Caco-2 (cell line): ENCODE results near the gene PPM1E. TPM values are rescaled to one million over a fixed set of nuclear protein-coding genes. Genes with fewer than 3 reads are reported as not detected.
"Not testable (repeated sequence)": the region's sequence is repeated elsewhere in the genome, so short reads cannot be mapped to it uniquely, and the experiment has no call there.

Source experiments
- BruUV-seq: library from RNA; stranded (reverse); fragments of 400-500 nt; replicated peaks from 2 replicates; lab custom pipeline; 2021; lab: Mats Ljungman, UMichigan
- CTCF ChIA-PET: fragments of 300-600 bp; sonication (Branson Sonifier 250); formaldehyde crosslinking; loops from one replicate; lab custom pipeline; 2022; ENCODE audit warnings: antibody characterized with exemption; lab: Charles Lee
- POLR2A ChIA-PET: fragments of 300-600 bp; sonication (Branson Sonifier 250); formaldehyde crosslinking; loops from one replicate; lab custom pipeline; 2022; ENCODE audit warnings: antibody characterized with exemption; lab: Charles Lee
- DNase-seq, 2 experiments: peaks; one replicate each; pipeline versions ENCODE4 v3.0.0 to v3.0.0-alpha.2; 2020 to 2022
- H3K27me3 ChIP-seq: replicated peaks from 2 replicates; pipeline ENCODE4 v1.6.0; 2011; ENCODE audit warnings: low read length; ENCODE audit not compliant: control insufficient read depth, insufficient read depth
- H3K36me3 ChIP-seq: 2 replicates; pipeline ENCODE4 v1.5.1; 2011; ENCODE audit warnings: low read length; ENCODE audit not compliant: control insufficient read depth, insufficient read depth
- H3K4me1 ChIP-seq: fragments of 250-450 bp; sonication (Bioruptor Pico); 2 replicates; pipeline ENCODE4 v1.5.1; 2020; ENCODE audit warnings: mild to moderate bottlenecking
- H3K4me3 ChIP-seq: 2 replicates; pipeline ENCODE4 v1.5.1; 2011; ENCODE audit warnings: low read depth, mild to moderate bottlenecking, control low read depth, low read length
- H3K9me3 ChIP-seq: fragments of 250-450 bp; sonication (Bioruptor Pico); 2 replicates; pipeline ENCODE4 v1.5.1; 2020; ENCODE audit warnings: mild to moderate bottlenecking, moderate library complexity
- H3K27ac Mint-ChIP-seq: one replicate; pipeline ENCODE4 v1.8.0; 2022; ENCODE audit warnings: mixed read lengths; ENCODE audit not compliant: unreplicated experiment
- H3K27me3 Mint-ChIP-seq: one replicate; pipeline ENCODE4 v1.8.0; 2022; ENCODE audit warnings: mixed read lengths; ENCODE audit not compliant: insufficient read depth, unreplicated experiment
- H3K36me3 Mint-ChIP-seq: one replicate; pipeline ENCODE4 v1.8.0; 2022; ENCODE audit warnings: mild to moderate bottlenecking, mixed read lengths; ENCODE audit not compliant: insufficient read depth, unreplicated experiment
- H3K4me1 Mint-ChIP-seq: one replicate; pipeline ENCODE4 v1.8.0; 2022; ENCODE audit warnings: low read depth, mixed read lengths; ENCODE audit not compliant: unreplicated experiment
- H3K4me3 Mint-ChIP-seq: one replicate; pipeline ENCODE4 v1.8.0; 2022; ENCODE audit warnings: mild to moderate bottlenecking, moderate library complexity, mixed read lengths; ENCODE audit not compliant: unreplicated experiment
- H3K9me3 Mint-ChIP-seq: one replicate; pipeline ENCODE4 v1.8.0; 2022; ENCODE audit warnings: mixed read lengths; ENCODE audit not compliant: unreplicated experiment
- CTCF ChIP-seq, 2 experiments: fragments of 200-600 bp in 1 of 2; IDR thresholded peaks; 1 replicate in 1 of 2; 2 replicates in 1 of 2; pipeline versions ENCODE4 v1.5.1 to v1.8.0; 2011 to 2022; ENCODE audit warnings: antibody characterized with exemption in 1 of 2, control low read depth in 1 of 2, inconsistent platforms in 1 of 2, low read depth in 1 of 2, low read length in 1 of 2, mild to moderate bottlenecking in 1 of 2, moderate library complexity in 1 of 2; ENCODE audit not compliant: insufficient read depth in 1 of 2, severe bottlenecking in 1 of 2, unreplicated experiment in 1 of 2
- intact Hi-C: fragments of 100-400 bp; cut with micrococcal nuclease; formaldehyde crosslinking; loops from one replicate; pipeline ENCODE4 v1.10.0; 2022; ENCODE audit not compliant: unreplicated experiment
- total RNA-seq: library from RNA; stranded (reverse); gene quantifications from 2 replicates; pipeline ENCODE4 v1.2.3, GENCODE V29; 2022

PPM1E gene
- total RNA-seq, 1 experiment from 2014 or later, result 0.09 TPM

DNA sequence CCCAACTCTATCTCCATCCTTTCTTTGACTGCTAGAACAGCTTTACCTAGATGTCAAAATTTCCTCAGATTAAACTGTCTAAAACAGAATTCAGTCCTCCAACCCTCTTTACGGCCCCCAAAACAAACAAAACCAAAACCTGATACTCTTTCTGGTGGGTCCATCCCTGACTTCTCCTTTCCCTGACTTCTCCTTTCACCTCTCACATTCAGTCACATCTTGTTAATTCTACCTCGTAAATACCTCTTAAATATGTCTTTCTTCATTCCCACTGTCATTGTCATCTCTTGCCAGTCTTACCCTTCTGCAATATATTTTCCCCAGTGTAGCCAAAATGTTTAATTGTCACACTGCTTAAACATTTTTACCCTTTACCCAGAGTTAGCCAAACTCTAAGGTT is 4.6 kb downstream of the PPM1E start:
- H3K27ac Mint-ChIP-seq, result no peak overlapping the region
- H3K9me3 ChIP-seq, result no peaks in the 10 kb centered on the region
- no peaks in the 10 kb centered on the region for H3K9me3 Mint-ChIP-seq
- CTCF ChIA-PET, result no interaction called here
- TF ChIP-seq CTCF (IDR thresholded peaks at IDR 0.05; ENCODE audit: insufficient read depth in 1 of 2, low read depth in 1 of 2, low read length in 1 of 2, severe bottlenecking in 1 of 2, unreplicated experiment in 1 of 2), result no peak
- H3K36me3 Mint-ChIP-seq, result no peaks in the 10 kb centered on the region
- POLR2A ChIA-PET, result no interaction called here
- no TSS peak for BruUV-seq
- H3K4me1 Mint-ChIP-seq, result peaks cover 5% of the 10 kb centered on the region
- no peaks in the 10 kb centered on the region for H3K4me1 ChIP-seq
- no peak for DNase-seq
- no peaks in the 10 kb centered on the region for H3K36me3 ChIP-seq
- H3K27me3 ChIP-seq, result no peaks in the 10 kb centered on the region; the same call in 1 of the 2 replicates
- H3K27me3 Mint-ChIP-seq, result peaks cover 16% of the 10 kb centered on the region
- H3K4me3 ChIP-seq, result no peak overlapping the region
- intact Hi-C loops, result no loop called here
- H3K4me3 Mint-ChIP-seq, result no peak overlapping the region

DNA sequence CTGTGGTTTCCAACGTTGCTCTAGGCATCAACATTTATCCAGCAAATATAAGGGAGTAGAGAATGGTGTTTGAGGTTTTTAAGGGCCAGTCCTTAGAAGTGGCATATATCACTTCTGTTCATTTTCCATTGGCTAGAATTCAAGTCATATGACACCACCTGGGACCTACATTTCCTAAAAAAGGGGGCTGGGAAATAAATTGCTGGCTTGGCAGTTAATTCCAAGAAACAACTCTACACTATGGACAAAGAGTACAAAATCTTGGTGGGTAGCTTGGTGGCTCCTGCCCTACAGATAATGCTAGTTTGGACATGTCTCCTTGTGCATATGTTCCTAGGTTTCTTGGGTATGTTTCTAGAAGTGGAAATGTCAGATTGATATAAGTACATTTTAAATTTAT is 7.6 kb downstream of the PPM1E start:
- peaks cover 10% of the 10 kb centered on the region for H3K27me3 Mint-ChIP-seq
- H3K36me3 Mint-ChIP-seq, result no peaks in the 10 kb centered on the region
- ChIA-PET POLR2A (no interaction called here), CTCF (no interaction called here)
- no peaks in the 10 kb centered on the region; the same call in 1 of the 2 replicates for H3K27me3 ChIP-seq
- H3K4me1 Mint-ChIP-seq, result no peaks in the 10 kb centered on the region
- no peak overlapping the region for H3K4me3 Mint-ChIP-seq
- DNase-seq, result no peak
- no TSS peak for BruUV-seq
- no peaks in the 10 kb centered on the region for H3K9me3 ChIP-seq
- no peaks in the 10 kb centered on the region for H3K36me3 ChIP-seq
- no peaks in the 10 kb centered on the region for H3K4me1 ChIP-seq
- no peaks in the 10 kb centered on the region for H3K9me3 Mint-ChIP-seq
- H3K27ac Mint-ChIP-seq, result no peak overlapping the region
- no peak overlapping the region for H3K4me3 ChIP-seq
- intact Hi-C loops, result no loop called here
- no peak for TF ChIP-seq CTCF (IDR thresholded peaks at IDR 0.05; ENCODE audit: insufficient read depth in 1 of 2, low read depth in 1 of 2, low read length in 1 of 2, severe bottlenecking in 1 of 2, unreplicated experiment in 1 of 2)

GRCh38 chr17:58764373-58764772 is 8.7 kb downstream of the PPM1E start:
- H3K27me3 Mint-ChIP-seq, result peaks cover 10% of the 10 kb centered on the region
- no peak for DNase-seq
- H3K4me1 Mint-ChIP-seq, result no peaks in the 10 kb centered on the region
- ChIA-PET POLR2A (no interaction called here), CTCF (no interaction called here)
- Histone ChIP-seq H3K27me3 (no peaks in the 10 kb centered on the region), H3K4me3 (no peak overlapping the region), H3K4me1 (no peaks in the 10 kb centered on the region), H3K36me3 (no peaks in the 10 kb centered on the region), H3K9me3 (no peaks in the 10 kb centered on the region)
- BruUV-seq, result no TSS peak
- H3K9me3 Mint-ChIP-seq, result no peaks in the 10 kb centered on the region
- intact Hi-C loops, result no loop called here
- no peak overlapping the region for H3K27ac Mint-ChIP-seq
- no peak overlapping the region for H3K4me3 Mint-ChIP-seq
- no peaks in the 10 kb centered on the region for H3K36me3 Mint-ChIP-seq
- TF ChIP-seq CTCF (IDR thresholded peaks at IDR 0.05; ENCODE audit: insufficient read depth in 1 of 2, low read depth in 1 of 2, low read length in 1 of 2, severe bottlenecking in 1 of 2, unreplicated experiment in 1 of 2), result no peak

DNA sequence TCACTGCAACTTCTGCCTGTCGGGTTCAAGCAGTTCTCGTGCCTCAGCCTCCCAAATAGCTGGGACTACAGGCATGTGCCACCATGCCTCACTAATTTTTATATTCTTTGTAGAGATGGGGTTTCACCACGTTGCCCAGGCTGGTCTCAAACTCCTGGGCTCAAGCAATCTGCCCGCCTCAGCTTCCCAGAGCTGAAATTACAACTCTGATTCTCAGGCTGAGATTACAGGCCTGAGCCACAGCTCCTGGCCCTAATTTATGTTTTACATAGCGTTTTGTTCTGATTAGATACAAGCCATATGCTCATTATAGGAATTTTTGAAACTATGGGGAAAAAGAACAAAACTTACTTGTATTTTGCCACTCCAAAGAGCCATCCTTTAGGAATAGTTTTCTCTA is 22.8 kb downstream of the PPM1E start:
- H3K36me3 ChIP-seq, H3K27me3 Mint-ChIP-seq, intact Hi-C loops, H3K4me3 Mint-ChIP-seq, H3K27me3 ChIP-seq, H3K4me1 Mint-ChIP-seq, DNase-seq, BruUV-seq, H3K4me3 ChIP-seq, H3K4me1 ChIP-seq, H3K36me3 Mint-ChIP-seq, H3K9me3 ChIP-seq, H3K27ac Mint-ChIP-seq, H3K9me3 Mint-ChIP-seq: not testable (repeated sequence)
- CTCF ChIA-PET, result interaction anchor here (0.6 kb wide), 1 partner anchor 191 kb away, joined by 6 read pairs; no protein-coding TSS in a partner anchor
- POLR2A ChIA-PET, result interaction anchor here (0.6 kb wide), 1 partner anchor 134 kb away, joined by 5 read pairs; no protein-coding TSS in a partner anchor
